Stimulated activated CD8-positive, alpha-beta memory T cell treated with anti-CD3 and anti-CD28 coated beads, Interleukin-7, amount 100 ng/mL, for 1 hour (primary cell): ENCODE results near the gene CDK13.
"Not testable (repeated sequence)": the region's sequence is repeated elsewhere in the genome, so short reads cannot be mapped to it uniquely, and the experiment has no call there.

Experiments used
- DNase-seq, 2 donors: peaks; one replicate each; pipeline ENCODE4 v3.0.0-alpha.2; 2020; ENCODE audit warnings: low read depth in 2 of 2

Gene CDK13

DNA sequence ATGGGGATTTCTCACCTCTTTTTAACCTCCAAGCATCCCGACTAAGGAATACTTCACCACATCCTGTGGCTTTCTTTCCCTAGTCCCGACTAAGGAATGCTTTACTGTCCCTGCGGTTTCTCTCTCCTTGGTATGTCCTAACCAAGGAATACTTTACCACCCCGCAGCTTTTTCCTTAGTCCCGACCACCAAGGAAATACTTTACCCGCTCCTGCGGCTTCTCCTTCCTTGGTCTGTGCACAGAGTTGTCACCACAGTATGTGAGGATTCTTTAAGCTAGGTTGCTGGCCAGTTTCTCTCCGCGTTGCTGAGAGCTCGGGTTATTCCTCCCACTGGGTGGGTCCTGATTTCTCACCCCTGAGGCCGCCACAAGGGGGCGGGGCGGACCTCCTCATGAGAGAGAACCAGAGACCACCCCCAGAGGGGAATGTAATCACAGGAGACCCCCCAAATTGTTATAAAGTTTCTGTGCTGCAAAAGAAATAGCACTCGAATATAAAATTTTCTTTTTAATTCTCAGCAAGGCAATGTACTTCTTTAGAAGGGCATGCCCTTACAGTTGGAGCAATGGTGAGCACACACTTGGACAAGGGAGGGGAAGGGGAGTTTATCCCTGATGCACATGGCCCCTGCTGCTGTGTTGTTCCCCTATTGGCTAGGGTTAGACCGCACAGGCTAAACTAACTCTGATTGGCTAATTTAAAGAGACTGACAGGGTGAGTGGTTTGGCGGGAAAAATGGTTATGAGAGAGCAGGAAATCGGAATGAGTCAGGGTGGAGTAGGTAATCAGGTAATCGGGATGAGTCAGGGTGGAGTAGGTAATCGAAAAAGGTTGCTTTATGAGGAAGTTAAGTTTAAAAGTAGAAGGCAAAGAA lies 197.6 kb downstream of the CDK13 start:
- DNase-seq = no peak

DNA sequence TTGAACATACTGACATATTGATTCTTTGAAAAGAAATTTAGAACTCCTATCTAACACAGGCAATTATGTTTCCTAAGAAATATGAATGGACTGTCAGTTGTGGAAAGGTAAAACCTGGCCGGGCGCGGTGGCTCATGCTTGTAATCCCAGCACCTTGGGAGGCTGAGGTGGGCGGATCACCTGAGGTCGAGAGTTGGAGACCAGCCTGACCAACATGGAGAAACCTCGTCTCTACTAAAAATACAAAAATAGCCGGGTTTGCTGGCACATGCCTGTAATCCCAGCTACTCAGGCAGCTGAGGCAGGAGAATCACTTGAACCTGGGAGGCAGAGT lies 198.2 kb downstream of the CDK13 start:
- DNase-seq = not testable (repeated sequence)

DNA sequence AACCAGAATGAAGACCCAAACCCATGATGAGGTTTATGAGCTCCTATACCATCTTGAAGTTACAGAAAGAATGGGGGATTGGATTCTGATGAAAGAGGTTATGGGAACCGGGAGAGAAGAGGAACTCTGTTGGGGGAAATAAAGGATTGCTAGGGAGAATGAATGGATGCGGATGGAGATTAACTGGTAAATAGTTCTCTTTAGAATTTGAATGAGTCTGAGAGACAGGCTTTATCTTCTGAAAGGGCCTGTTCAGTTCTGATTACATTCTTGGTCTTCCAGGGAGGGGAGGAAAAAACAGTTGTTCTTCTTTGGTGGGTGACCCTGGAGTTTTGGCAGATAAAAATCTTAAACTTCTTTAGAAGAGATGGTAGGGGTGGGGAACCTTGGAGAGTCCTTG lies 198.6 kb downstream of the CDK13 start:
- DNase-seq = no peak
